GM21390 (cell line): ENCODE measurements around the gene MAL.

Source experiments
- ATAC-seq: cut with Tn5 transposase; IDR thresholded peaks from one replicate; pipeline ENCODE4 v1.9.1; 2021; ENCODE audit not compliant: unreplicated experiment

MAL gene

GRCh38 chr2:95015261-95015912 lies 10.1 kb upstream of the MAL start:
- ATAC-seq, result no peak

GRCh38 chr2:95016616-95017015 lies 8.9 kb upstream of the MAL start:
- no peak for ATAC-seq

GRCh38 chr2:95017071-95017501 lies 8.4 kb upstream of the MAL start:
- ATAC-seq, result no peak

- ATAC-seq, result no peak
Observed at GRCh38 chr2:95017836-95018235, 7.7 kb upstream of the MAL start.

GRCh38 chr2:95018301-95018700 lies 7.2 kb upstream of the MAL start:
- ATAC-seq, result no peak

GRCh38 chr2:95018861-95019550 lies 6.5 kb upstream of the MAL start:
- ATAC-seq, result no peak

GRCh38 chr2:95019572-95019971 lies 5.9 kb upstream of the MAL start:
- ATAC-seq, result no peak

GRCh38 chr2:95020275-95021022 lies 5.1 kb upstream of the MAL start:
- ATAC-seq, result no peak

- ATAC-seq, result no peak
Observed at GRCh38 chr2:95021023-95021416, 4.5 kb upstream of the MAL start.

GRCh38 chr2:95021847-95022246 lies 3.7 kb upstream of the MAL start:
- no peak for ATAC-seq

- peak; percentile 88 for ATAC-seq
Observed at GRCh38 chr2:95022309-95023221, 2.9 kb upstream of the MAL start.

- ATAC-seq, result peak; percentile 37
Observed at GRCh38 chr2:95023222-95023597, 2.3 kb upstream of the MAL start.

GRCh38 chr2:95024371-95024770 lies 1.1 kb upstream of the MAL start:
- no peak for ATAC-seq

GRCh38 chr2:95024960-95025405 lies 525 bp upstream of the MAL start:
- no peak for ATAC-seq

- no peak for ATAC-seq
Observed at GRCh38 chr2:95026471-95027368, 1.2 kb downstream of the MAL start.

- no peak for ATAC-seq
Observed at GRCh38 chr2:95027369-95027720, 1.8 kb downstream of the MAL start.

- no peak for ATAC-seq
Observed at GRCh38 chr2:95029898-95030341, 4.4 kb downstream of the MAL start.

- no peak for ATAC-seq
Observed at GRCh38 chr2:95030496-95030895, 5.0 kb downstream of the MAL start.

- ATAC-seq, result no peak
Observed at GRCh38 chr2:95031076-95031725, 5.7 kb downstream of the MAL start.

GRCh38 chr2:95031726-95032116 lies 6.2 kb downstream of the MAL start:
- ATAC-seq, result no peak
